Activated CD4-positive, alpha-beta T cell treated with anti-CD3 and anti-CD28 coated beads, Interleukin-2, Interleukin-4, amounts not matched to agents 100 ng/mL and 50 ng/mL, durations not matched to agents 16 hours and 8 hours (primary cell): ENCODE data around the gene NCL.
"Not testable (repeated sequence)": the region's sequence is repeated elsewhere in the genome, so short reads cannot be mapped to it uniquely, and the experiment has no call there.

ENCODE experiments used
- DNase-seq: peaks from one replicate; pipeline ENCODE4 v3.0.0-alpha.2; 2020; ENCODE audit warnings: low spot score

The NCL gene

GRCh38 chr2:231405601-231406367 lies 58.5 kb downstream of the NCL start:
- DNase-seq, result not testable (repeated sequence)

GRCh38 chr2:231404183-231404578 lies 60.1 kb downstream of the NCL start:
- DNase-seq, result not testable (repeated sequence)
